HG03066 (cell line): ENCODE results near the gene FOXRED2.

Experiments used
- ATAC-seq: cut with Tn5 transposase; IDR thresholded peaks from one replicate; pipeline ENCODE4 v1.9.1; 2021; ENCODE audit warnings: low read depth; ENCODE audit not compliant: unreplicated experiment

Gene FOXRED2

DNA sequence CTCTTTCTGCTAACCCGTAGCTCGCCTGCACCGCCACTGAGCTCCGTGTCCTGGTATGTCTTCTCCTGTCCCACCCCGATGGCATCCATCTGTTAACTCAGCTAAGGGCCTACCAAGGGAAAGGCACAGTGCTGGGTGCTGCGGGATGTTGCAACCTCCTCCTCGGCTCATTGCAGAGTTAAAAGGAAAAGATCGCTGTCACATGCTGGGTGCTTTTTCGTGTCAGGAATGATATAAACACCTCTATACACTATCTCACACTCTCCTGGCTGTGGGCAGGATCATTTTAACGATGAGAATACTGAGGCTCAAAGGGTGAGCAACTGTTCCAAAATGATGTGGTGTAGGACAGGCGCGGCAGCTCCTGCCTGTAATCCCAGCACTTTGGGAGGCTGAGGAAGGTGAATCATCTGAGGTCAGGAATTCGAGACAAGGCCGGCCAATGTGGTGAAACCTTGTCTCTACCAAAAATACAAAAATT, 35.5 kb downstream of the FOXRED2 start:
- ATAC-seq, result no peak

DNA sequence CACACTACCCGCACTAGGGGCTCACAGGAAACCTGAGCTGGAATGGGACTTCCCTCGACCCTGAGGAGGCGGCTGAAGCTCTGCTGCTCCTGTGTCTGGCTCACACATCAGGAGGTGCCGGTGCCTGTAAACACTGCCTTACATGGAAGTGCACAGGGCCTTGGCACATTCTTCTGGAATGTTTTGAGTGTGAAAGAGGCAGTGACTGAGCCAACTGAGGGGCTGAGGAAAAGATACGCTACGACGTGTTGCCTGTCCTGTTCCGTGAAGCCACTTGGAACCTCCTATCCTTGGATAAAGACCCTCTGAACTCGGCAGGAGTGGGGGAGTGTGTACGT, 35.9 kb downstream of the FOXRED2 start:
- ATAC-seq, result no peak

- no peak for ATAC-seq
Observed at GRCh38 chr22:36470162-36470993, 36.5 kb downstream of the FOXRED2 start.

DNA sequence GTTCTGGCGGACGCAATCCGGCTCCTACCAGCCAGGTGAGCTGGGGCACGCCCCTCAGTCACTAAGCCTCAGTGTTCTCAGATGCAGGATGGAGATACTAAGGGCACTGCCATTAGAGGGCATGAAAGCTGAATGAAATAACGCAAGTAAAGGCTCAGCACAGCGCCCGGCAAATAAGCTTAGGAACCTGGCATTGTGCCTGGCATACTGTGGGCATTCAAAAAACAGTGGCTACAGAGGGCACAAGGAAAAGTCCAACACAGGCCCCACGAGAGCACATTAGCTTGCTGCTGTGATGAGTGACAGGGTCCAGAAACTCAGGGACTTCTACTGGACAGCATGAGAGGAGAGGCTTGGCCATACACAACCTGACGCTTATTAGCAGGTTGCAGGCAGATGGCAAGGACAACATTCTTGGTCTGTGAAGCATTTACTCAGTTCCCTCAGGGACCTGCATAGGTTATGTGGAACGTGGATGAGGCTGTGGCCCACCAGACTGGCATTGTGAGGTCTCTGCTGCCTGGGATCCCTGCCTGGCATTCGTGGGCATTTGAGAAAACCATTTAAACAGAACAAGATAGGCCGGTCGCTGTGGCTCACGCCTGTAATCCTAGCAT, 37.6 kb downstream of the FOXRED2 start:
- no peak for ATAC-seq

DNA sequence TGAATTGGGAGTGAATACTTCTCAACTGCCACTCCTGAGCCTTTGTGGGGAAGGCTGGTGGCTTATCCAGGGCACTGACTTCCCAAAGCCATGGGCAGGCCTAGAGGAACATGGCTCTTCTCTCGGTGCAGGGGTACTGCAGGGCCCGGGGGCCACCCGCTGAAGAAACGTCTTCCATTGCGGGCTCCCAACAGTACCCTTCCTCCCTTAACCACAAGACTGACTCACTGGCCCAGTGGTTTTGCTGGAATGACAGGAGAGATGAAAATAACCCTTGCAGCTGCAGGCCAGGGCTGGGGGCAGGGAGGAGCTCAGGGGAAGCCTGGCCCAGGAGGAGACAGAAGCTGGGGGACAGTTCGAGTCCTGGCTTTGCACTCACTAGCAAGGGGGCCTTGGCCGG, 38.9 kb downstream of the FOXRED2 start:
- no peak for ATAC-seq

DNA sequence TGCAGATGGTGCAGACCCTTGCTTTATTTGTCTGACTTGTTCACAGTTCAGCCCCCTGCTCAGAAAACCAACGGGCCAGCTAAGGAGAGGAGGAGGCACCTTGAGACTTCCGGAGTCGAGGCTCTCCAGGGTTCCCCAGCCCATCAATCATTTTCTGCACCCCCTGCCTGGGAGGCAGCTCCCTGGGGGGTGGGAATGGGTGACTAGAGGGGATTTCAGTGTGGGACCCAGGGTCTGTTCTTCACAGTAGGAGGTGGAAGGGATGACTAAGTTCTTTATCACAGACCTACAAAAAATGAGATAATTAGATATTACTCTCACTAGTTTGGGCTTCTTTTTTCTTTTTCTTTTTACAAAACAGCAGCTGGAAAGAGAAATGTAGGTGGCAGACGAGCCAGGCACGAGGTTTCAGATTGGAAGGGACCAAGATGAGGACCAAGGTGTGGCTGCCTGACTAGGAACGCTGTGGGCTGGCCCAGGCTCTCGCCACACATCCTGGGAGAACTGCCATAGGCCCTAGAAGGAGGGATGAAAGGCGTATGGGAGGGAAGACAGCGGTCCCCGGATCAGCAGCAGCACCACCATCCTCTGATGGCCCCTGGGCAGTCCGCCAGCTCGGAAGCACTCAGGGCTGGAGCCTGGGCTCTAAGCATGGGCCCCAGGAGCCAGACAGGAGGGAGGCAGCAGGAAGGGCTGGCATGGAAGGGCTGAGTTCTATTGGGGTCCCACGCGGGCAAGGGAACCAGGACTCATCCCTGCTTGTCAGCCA, 39.6 kb downstream of the FOXRED2 start:
- no peak for ATAC-seq

DNA sequence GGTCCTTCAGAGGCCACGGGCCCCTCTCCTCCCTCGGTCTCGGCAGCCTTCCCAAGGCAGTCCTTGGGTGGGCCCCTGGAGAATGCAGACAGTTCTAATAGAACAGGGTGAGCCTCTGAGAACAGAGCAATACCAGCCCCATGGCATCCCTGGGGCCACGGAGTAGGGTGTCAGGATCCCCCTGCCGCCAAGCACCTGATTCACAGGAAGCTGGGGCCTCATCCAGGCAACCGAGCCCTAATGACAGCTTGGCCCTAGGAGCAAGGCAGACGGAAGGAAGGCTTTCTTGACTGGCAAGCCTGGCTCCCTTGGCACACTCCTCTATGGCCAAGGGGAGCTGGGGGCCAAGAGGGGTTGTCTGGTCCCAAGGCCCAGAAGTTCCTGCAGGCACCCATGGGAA, 40.6 kb downstream of the FOXRED2 start:
- ATAC-seq, result no peak

- no peak for ATAC-seq
Observed at GRCh38 chr22:36465232-36466021, 41.4 kb downstream of the FOXRED2 start.

- ATAC-seq, result no peak
Observed at GRCh38 chr22:36464715-36465231, 42.1 kb downstream of the FOXRED2 start.

GRCh38 chr22:36463783-36464184, 43.1 kb downstream of the FOXRED2 start:
- ATAC-seq, result no peak

DNA sequence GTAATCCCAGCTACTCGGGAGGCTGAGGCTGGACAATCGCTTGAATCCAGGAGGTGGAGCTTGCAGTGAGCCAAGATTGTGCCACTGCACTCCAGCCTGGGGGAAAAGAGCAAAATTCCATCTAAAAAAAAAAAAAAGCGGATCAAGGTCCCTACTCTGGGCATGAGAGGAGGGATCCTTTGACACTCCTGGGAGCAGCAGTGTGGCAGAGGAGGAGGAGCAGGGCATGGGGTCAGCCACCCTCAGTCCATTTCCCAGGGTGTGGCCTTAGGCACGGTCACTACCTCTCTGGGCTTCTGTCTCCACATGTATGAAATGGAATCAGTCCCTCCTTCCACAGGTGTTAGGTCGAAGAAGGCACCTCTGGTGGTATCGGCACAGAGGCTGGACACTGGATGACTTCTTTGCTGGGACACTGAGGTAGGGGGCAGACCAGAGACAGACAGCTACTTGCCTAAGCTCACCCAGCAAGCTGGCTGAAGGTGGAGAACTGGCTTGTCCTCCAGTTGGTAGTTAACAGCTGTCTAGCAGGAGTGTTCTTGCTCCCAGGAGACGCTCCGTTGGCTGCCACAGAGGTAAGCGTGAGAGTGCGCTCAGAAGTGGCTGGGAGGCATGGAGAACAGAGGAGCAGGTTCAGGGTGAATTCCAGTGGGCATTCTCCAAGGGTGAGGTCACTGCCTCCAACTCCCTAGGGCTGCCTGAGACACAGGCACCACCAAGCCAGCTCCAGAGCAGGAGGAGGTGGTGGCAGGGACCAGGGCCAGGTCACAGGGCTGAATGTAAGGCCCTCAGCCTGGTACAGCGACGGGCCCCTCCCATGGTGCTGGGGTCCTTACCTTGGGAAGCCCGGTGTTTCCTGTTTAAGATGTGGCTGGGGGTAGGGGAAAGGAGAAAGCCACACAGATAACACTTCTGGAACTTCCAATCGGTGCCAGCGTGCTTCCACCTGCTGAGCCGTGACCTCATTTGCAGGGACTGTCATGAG, 44.9 kb downstream of the FOXRED2 start:
- ATAC-seq, result no peak

DNA sequence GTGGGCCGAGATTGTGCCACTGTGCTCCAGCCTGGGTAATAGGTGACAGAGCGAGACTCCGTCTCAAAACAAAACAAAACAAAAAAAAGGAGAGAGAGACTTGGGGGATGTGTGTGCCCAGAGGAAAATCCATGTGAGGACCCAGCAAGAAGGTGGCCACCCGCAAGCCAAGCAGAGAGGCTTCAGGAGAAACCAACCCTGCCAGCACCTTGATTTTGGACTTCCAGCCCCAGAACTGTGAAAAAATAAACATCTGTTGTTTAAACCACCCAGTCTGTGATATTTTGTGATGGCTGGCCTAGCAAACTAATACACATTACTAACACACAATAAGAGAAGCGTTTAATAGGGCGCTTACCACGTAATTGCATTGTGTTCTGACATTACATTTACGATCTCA, 46.6 kb downstream of the FOXRED2 start:
- ATAC-seq, result no peak

DNA sequence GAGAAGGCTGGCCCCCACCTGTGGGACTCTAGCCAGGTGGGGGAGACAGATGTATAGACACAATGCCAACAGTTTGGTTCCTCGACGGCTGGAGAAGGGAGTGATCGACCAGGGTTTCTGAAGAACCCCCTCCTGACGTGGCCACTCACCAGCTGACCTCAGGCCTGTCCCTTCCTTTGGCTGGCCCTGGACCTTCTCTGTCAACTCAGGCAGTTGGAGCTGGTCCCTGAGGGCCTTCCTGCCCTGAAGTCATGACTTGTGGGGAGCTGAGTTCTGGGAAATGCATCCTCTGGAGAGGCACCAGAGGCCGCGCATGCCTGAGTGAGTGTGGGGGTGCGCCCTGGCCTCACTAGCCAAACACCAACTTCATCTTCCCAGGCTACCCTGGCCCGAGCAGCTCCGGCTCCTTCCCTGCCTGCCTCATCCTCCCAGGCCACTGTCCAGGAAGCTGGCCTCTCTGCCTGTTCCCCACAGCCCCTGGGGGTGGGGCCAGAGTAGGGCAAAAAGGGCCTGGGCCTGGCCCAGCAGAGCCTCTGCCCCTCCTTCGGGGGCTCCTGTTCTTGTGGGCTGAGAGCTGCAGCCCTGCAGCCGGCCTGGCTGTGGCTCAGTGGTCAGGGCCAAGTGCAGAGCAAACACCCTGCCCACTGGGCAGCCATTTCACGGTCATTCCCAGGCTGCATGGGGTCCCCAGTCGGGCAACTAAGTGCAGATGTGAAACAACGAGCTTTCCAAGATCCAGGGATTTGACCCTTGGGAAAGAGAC, 49.0 kb downstream of the FOXRED2 start:
- no peak for ATAC-seq

GRCh38 chr22:36456464-36456845, 50.4 kb downstream of the FOXRED2 start:
- ATAC-seq, result no peak

DNA sequence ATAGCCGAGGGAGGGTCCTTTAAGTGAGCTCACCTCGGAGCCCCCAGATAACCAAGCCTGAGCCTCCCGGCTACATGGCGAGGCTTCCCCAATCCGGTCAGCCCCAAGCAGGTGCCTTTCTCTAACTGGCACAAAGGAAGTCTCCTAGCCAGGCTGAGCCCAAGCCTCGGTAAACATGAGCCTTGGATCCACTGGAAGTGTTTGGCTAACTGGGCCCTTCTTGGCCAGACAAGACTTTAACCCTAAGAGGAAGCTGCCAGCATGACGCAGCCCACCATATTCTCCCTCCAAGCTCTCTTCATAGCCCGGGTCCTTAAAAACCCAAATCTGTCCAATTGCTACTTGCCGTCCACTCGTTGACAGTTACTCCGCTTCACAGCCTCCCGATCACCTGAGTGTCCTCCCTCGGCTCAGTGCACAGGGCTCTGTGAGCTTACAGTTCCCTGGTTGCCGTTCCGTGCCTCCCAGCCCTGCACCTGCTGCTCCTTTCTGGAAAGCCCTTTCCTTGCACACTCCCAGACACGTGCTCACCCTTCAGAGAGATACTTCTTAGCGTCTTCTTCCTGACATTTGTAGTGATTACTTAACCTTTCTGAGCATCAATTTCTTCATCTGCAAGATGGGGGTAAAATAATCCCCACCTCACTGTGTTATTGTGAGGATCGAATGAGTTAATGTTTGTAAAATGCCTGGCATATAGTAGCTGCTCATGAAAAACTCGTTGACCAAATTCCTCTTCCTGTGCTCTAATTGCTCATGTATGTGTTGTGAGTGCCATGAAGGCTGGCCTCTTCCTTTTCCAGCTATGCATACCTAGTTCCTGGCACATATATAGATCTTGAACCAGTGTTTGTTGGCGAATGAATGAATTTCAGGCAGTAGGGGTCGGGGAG, 51.0 kb downstream of the FOXRED2 start:
- ATAC-seq, result no peak

DNA sequence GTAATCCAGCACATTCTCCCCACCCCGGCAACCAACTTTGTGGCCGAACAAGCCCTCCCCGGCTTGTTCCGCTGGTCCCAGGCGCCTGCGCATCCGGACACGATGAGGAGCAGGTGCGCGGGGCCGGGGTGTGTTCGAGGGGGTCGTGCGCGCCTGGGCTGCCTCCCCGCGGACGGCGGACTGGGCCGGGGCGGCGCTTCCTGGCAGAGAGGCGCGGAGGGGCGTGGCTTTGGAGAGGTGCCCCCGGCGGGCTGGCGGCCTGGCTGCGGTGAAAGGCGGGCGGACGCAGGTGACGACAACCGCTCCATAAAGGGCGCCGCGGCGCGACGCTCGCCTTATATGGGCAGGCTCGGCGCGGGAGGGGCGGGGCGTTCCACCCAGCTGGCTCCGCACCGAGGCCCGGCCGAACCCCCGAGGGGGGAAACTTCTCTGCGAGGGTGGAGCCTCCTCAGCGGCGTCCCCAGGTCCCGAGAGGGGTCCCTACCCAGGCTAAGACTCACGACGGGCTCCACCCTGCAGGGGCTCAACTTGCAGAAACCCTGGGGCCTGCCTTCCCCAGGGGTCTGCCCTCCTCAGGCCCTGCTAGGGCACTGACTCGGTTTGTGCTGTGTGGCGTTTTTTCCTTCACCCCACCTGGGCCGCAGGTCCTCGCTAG, 51.8 kb downstream of the FOXRED2 start:
- ATAC-seq, result peak; percentile 44

DNA sequence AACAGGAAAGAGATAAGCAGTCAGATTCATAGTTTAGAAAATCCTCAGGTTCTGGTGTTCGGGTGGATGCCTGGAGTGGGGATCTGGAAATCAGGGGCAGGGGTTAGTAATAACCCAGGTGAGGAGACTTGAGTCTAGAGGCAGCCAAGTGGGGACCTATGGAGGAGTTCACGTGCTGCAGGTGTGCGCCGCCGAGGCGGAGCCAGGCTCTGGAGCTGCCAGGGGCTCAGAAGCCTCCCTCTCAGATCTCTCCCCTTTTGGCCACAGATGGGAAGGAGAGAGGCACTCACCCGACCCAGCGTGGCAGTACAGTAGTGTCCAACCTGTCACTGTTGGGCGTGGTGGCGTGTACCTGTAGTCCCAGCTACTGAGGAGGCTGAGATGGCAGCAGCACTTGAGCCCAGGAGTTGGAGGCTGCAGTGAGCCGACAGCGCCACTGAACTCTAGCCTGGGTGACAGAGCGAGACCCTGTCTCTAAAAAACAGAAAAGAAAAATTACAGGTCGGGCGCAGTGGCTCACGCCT, 52.9 kb downstream of the FOXRED2 start:
- no peak for ATAC-seq
